GM21515 (cell line): ENCODE data around the gene YOD1.
"Not testable (repeated sequence)": the region's sequence is repeated elsewhere in the genome, so short reads cannot be mapped to it uniquely, and the experiment has no call there.

Experiments
- ATAC-seq: cut with Tn5 transposase; IDR thresholded peaks from one replicate; pipeline ENCODE4 v1.9.1; 2021; ENCODE audit not compliant: unreplicated experiment

Gene YOD1

GRCh38 chr1:207050480-207051190 is 373 bp downstream of the YOD1 start:
- peak; percentile 47 for ATAC-seq

DNA sequence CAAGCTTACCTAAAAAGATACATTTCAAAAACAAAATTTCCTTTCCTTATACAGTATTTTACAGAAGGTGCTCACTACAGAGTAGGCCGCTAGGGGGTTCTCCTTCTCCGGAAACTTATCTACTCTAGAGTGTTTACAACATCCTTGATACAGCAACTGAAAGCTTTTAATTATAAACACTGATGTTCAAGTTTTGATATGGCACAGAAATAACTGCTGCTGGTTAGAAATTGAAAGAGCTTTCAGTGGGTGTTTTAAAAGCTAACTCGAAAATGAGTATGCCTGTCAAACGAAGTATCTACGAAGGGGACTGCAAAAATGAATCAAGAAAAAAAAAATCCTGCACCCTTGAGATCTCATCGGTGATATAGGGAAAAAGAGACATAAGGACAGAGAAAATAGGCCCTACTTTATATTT is 1.0 kb downstream of the YOD1 start:
- peak; percentile 41 for ATAC-seq

- no peak for ATAC-seq
Observed at GRCh38 chr1:207049514-207049913, 1.5 kb downstream of the YOD1 start.

DNA sequence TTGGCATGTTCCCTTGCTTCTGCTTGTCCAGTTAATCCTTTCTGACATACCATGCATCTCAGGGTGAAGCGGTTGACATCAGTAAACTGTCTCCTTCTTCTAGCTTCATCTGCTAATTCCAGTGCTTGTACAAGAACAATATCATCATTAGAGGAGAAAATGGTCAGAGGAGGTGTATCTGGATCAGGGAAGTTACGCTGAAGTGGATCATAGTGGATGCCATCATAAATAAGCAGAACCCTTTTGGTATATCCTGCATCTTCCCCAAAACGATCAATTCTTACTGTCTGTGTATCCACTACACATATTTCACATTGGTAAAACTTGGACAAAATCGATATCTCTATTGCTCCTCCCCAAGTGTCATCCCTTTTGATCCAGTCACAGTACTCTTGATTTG is 2.0 kb downstream of the YOD1 start:
- ATAC-seq, result no peak

GRCh38 chr1:207048041-207048440 is 3.0 kb downstream of the YOD1 start:
- no peak for ATAC-seq

GRCh38 chr1:207047505-207047904 is 3.5 kb downstream of the YOD1 start:
- ATAC-seq, result no peak

DNA sequence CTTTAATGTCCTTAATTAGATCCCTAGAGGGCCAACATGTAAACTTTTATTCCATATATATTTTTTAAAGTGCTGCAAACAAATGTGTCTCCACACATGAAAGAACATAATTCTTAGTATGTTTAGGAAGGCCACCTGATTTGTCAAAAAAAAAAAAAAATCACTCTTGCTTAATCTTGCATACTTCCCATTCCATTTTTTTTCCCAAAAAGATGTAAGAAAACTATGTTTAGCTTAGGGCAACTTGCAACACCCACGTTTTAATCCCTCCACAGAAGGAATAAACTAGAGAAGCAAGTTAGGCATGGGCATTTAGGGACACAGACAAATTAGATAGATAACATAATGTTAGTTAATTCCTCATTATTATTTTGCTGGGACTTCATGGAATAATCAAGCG is 5.6 kb downstream of the YOD1 start:
- no peak for ATAC-seq

DNA sequence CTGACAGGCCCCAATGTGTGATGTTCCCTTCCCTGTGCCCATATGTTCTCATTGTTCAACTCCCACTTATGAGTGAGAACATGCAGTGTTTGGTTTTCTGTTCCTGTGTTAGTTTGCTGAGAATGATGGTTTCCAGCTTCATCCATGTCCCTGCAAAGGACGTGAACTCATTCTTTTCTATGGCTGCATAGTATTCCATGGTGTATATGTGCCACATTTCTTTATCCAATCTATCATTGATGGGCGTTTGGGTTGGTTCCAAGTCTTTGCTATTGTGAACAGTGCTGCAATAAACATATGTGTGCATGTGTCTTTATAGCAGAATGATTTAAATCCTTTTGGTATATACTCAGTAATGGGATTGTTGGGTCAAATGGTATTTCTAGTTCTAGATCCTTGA is 9.6 kb downstream of the YOD1 start:
- not testable (repeated sequence) for ATAC-seq

GRCh38 chr1:207040181-207040533 is 10.9 kb downstream of the YOD1 start:
- ATAC-seq, result no peak

GRCh38 chr1:207039380-207040180 is 11.4 kb downstream of the YOD1 start:
- no peak for ATAC-seq

- no peak for ATAC-seq
Observed at GRCh38 chr1:207036865-207037264, 14.1 kb downstream of the YOD1 start.

DNA sequence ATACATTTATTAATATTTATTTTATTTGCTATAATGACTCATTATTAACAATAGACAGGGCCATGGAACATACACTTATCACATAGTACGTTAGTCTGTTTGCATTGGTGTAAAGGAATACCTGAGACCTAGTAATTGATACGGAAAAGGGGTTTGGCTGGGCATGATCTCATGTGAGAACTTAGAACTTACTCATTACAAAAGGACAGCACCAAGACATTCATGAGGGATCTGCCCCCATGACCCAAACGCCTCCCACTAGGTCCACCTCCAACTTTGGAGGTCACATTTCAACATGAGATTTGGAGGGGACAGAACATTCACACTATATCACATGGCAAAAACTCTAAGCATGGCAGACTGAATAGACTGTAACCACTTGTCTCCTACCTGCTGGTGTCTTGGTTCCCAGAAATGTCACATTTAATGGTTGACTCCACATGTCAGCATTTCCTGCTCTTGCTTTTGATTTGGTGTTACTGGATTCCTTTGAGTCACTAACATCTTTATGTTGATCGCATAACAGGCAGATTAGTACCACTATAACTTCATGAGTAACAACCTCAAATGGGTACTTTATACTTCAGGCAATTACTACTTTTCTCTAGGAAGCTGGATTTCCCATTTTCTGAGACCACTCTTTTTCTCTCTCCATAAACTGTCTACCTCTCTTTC is 15.0 kb downstream of the YOD1 start:
- ATAC-seq, result no peak

DNA sequence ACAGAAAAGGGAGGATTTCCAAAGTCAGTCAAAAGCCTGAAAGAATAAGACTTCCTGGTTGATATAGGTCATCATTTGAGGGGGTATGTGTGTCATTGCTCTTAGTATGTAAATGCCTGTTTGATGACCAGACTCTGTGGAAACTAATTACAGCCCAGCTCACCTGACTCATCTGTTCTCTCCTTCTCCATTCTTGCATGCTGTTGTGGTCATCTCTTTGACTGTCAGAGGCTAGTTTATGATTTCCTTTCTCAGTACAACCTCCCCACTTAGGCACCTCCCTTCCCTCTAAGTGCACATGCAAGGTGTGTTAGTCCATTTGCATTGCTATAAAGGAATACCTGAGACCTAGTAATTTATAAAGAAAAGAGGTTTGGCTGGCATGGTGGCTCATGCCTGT is 16.0 kb downstream of the YOD1 start:
- ATAC-seq, result no peak

- ATAC-seq, result no peak
Observed at GRCh38 chr1:207034208-207034607, 16.8 kb downstream of the YOD1 start.

GRCh38 chr1:207033302-207033701 is 17.7 kb downstream of the YOD1 start:
- ATAC-seq, result no peak

GRCh38 chr1:207032528-207033017 is 18.4 kb downstream of the YOD1 start, which contains the start of gene C1orf116:
TSS of gene C1orf116 (minus strand) at chr1:207032756. CDS start at chr1:207027598, 5,158 bp downstream.
- ATAC-seq, result no peak

DNA sequence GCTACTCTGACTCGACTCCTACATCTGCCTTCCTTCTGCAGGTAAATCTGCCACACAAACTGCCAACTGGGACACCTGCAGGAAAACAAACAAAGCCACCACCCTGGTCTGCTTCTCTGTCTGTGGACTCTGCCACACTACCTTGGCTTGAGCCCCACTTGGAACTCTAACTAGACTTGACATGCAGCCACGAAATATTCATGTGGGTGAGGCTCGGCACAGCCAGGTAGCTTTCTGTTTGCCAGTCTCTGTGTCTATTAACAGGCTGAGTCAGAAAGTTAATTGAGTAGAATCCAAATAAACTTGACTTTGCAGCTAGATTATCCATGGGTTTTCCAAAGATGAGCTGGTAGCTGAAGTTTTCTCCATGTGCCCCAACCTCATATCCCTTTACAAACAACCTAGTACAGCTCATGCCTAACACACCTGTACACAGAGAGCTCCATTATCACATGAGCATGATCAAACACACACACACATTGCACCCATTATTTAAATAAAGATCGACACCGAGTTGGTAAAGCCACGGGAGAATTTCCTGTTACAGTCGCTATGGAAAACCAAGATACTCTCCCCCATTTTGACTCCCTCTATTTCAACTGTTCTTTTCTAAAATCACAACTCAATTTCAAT is 19.3 kb downstream of the YOD1 start:
- no peak for ATAC-seq

GRCh38 chr1:207031016-207031415 is 20.0 kb downstream of the YOD1 start:
- ATAC-seq, result no peak

DNA sequence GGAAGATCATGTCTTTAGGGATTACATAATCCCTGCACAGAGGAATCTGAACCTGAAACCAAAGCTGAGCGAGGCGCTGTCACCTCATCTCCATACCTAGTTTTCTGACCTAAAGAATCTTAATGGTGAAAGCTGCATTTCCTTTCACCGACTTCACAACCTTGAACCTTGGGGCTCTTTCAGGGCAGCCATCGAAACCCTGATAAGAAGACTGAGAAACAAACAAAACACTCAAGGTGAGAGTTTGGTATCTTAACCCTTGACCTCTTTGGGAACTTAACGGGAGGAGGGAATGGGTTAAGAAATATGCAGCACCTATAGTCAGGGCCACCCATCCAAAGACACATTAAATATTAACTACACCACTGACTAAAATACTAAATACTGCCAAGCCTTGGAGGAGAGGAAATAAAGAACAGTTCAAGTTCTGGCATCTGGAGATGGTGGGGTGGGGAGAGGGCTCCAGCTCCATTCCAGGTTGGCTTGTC is 20.4 kb downstream of the YOD1 start:
- ATAC-seq, result no peak

- no peak for ATAC-seq
Observed at GRCh38 chr1:207029701-207030521, 21.1 kb downstream of the YOD1 start.
